ENCODE results near the gene ANK3. TPM values are rescaled to one million over a fixed set of nuclear protein-coding genes. Genes with fewer than 3 reads are reported as not detected.

Gene ANK3
- total RNA-seq, 2 donors from 2014 or later, result 65.0 to 79.5 TPM

DNA sequence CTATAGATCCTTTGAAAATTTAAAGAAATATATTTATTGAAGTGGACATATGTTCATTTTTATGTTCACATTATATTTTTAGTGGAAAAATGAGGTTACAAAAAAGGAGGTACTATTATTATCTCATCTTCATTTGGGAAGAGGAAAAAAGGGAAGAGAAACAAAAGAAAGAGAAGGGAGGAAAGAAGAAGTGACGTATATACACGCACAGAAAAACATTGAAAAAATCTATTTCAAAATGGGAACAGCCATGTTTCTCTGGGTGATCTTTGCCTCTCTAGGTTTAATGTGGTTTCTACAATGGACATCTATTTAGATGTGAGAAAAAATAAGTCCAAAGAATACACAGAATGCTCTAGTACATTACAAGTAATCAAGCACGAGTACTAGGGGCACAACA is 14.8 kb downstream of the ANK3 start:
- Mint-ChIP-seq H3K4me3 (no peak overlapping the region), H3K9me3 (no peaks in the 10 kb centered on the region), H3K36me3 (ENCODE audit: low read depth) (no peaks in the 10 kb centered on the region), H3K27me3 (ENCODE audit: insufficient read depth) (no peaks in the 10 kb centered on the region), H3K4me1 (peaks cover 20% of the 10 kb centered on the region), H3K27ac (no peak overlapping the region)
- H3K9me3 ChIP-seq (ENCODE audit: control insufficient read depth, low read length), result no peaks in the 10 kb centered on the region
- no peak overlapping the region for H3K9ac ChIP-seq (ENCODE audit: extremely low read depth, low read length, poor library complexity, severe bottlenecking)
- no peaks in the 10 kb centered on the region for H3K4me1 ChIP-seq (ENCODE audit: control insufficient read depth, insufficient read depth, low read length)
- no peak overlapping the region for H3K4me3 ChIP-seq (ENCODE audit: low read length)
- H3K27ac ChIP-seq (ENCODE audit: low read depth, low read length), result no peak overlapping the region
- no peak for DNase-seq
- 94 to 100% methylated on average over 3 of the region's 3 CpGs for WGBS, 2 experiments (ENCODE audit: insufficient coverage in 1 of 2, insufficient read length in 1 of 2)
- no peaks in the 10 kb centered on the region for H3K36me3 ChIP-seq (ENCODE audit: control insufficient read depth, insufficient read depth, low read length)
- no peaks in the 10 kb centered on the region for H3K27me3 ChIP-seq (ENCODE audit: control insufficient read depth, insufficient read depth, low read length, poor library complexity, severe bottlenecking)
- TF ChIP-seq, protein P1, sequence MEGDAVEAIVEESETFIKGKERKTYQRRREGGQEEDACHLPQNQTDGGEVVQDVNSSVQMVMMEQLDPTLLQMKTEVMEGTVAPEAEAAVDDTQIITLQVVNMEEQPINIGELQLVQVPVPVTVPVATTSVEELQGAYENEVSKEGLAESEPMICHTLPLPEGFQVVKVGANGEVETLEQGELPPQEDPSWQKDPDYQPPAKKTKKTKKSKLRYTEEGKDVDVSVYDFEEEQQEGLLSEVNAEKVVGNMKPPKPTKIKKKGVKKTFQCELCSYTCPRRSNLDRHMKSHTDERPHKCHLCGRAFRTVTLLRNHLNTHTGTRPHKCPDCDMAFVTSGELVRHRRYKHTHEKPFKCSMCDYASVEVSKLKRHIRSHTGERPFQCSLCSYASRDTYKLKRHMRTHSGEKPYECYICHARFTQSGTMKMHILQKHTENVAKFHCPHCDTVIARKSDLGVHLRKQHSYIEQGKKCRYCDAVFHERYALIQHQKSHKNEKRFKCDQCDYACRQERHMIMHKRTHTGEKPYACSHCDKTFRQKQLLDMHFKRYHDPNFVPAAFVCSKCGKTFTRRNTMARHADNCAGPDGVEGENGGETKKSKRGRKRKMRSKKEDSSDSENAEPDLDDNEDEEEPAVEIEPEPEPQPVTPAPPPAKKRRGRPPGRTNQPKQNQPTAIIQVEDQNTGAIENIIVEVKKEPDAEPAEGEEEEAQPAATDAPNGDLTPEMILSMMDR (conservative IDR thresholded peaks at IDR 0.05), result no peak

DNA sequence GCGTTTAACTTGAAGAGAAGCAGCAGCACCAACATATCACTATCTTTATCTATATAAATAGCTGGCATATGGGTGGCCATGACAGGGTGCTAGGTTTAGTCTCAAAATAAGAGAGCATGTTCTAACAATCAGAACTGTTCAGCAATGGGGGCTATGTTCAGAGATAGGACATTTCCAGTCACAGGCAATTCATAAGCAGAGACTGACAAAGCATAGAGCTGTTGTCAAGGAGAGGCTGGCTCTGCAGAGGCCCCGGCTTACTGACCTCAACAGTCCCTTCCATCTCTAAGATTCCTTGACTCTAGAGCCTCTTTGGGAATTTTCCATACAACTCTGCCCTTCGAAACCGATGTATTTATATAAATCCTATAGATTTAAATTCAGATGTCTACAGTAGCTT is 17.2 kb downstream of the ANK3 start:
- Mint-ChIP-seq H3K36me3 (ENCODE audit: low read depth) (no peaks in the 10 kb centered on the region), H3K4me1 (peaks cover 31% of the 10 kb centered on the region), H3K9me3 (no peaks in the 10 kb centered on the region), H3K27ac (no peak overlapping the region), H3K27me3 (ENCODE audit: insufficient read depth) (no peaks in the 10 kb centered on the region), H3K4me3 (no peak overlapping the region)
- Histone ChIP-seq H3K9ac (ENCODE audit: extremely low read depth, low read length, poor library complexity, severe bottlenecking) (no peak overlapping the region), H3K9me3 (ENCODE audit: control insufficient read depth, low read length) (no peaks in the 10 kb centered on the region), H3K4me1 (ENCODE audit: control insufficient read depth, insufficient read depth, low read length) (no peaks in the 10 kb centered on the region), H3K27me3 (ENCODE audit: control insufficient read depth, insufficient read depth, low read length, poor library complexity, severe bottlenecking) (no peaks in the 10 kb centered on the region), H3K4me3 (ENCODE audit: low read length) (no peak overlapping the region), H3K36me3 (ENCODE audit: control insufficient read depth, insufficient read depth, low read length) (no peaks in the 10 kb centered on the region), H3K27ac (ENCODE audit: low read depth, low read length) (no peak overlapping the region)
- no peak for DNase-seq
- TF ChIP-seq, protein P1 (conservative IDR thresholded peaks at IDR 0.05), result no peak
- WGBS, 2 experiments (ENCODE audit: insufficient coverage in 1 of 2, insufficient read length in 1 of 2), result 88 to 89% methylated on average over 1 to 3 of the region's 4 CpGs

DNA sequence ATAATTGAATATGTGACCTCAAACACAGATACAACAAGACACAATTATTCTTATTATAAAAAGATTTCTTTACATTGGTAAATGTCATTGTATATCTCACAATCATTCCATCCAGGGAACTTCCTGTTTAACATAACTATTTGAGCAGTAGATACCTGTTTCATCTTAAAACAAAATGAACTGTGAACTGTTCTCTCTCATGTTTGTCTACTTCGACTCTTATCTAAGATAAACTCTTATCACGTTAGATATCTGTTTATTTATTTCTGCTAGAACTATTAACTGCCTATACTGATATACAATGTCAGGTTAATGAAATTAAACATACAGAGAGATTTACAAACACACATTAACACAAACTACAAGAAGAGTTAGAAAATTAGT is 20.1 kb downstream of the ANK3 start:
- no peaks in the 10 kb centered on the region for H3K27me3 ChIP-seq (ENCODE audit: control insufficient read depth, insufficient read depth, low read length, poor library complexity, severe bottlenecking)
- H3K4me1 ChIP-seq (ENCODE audit: control insufficient read depth, insufficient read depth, low read length), result peaks cover 3% of the 10 kb centered on the region
- H3K27ac ChIP-seq (ENCODE audit: low read depth, low read length), result no peak overlapping the region
- TF ChIP-seq, protein P1 (conservative IDR thresholded peaks at IDR 0.05), result no peak
- no peak overlapping the region for H3K27ac Mint-ChIP-seq
- H3K4me3 ChIP-seq (ENCODE audit: low read length), result no peak overlapping the region
- DNase-seq, result no peak
- no peaks in the 10 kb centered on the region for H3K9me3 ChIP-seq (ENCODE audit: control insufficient read depth, low read length)
- no peak overlapping the region for H3K4me3 Mint-ChIP-seq
- H3K36me3 ChIP-seq (ENCODE audit: control insufficient read depth, insufficient read depth, low read length), result no peaks in the 10 kb centered on the region
- peaks cover 21% of the 10 kb centered on the region for H3K4me1 Mint-ChIP-seq
- no peaks in the 10 kb centered on the region for H3K36me3 Mint-ChIP-seq (ENCODE audit: low read depth)
- H3K27me3 Mint-ChIP-seq (ENCODE audit: insufficient read depth), result no peaks in the 10 kb centered on the region
- no peak overlapping the region for H3K9ac ChIP-seq (ENCODE audit: extremely low read depth, low read length, poor library complexity, severe bottlenecking)
- 81 to 86% methylated on average over 1 to 2 of the region's 2 CpGs for WGBS, 2 experiments (ENCODE audit: insufficient coverage in 1 of 2, insufficient read length in 1 of 2)
- H3K9me3 Mint-ChIP-seq, result no peaks in the 10 kb centered on the region
